GM19468 (cell line): ENCODE data around the gene CXCL6.

Source experiments
- ATAC-seq: cut with Tn5 transposase; IDR thresholded peaks from one replicate; pipeline ENCODE4 v1.9.1; 2021; ENCODE audit warnings: mild to moderate bottlenecking, moderate library complexity, moderate number of reproducible peaks; ENCODE audit not compliant: unreplicated experiment; ENCODE audit errors: extremely low read depth

Gene CXCL6

GRCh38 chr4:73841243-73841925 is 4.9 kb downstream of the CXCL6 start:
- no peak for ATAC-seq

GRCh38 chr4:73842696-73843095 is 6.2 kb downstream of the CXCL6 start:
- no peak for ATAC-seq

GRCh38 chr4:73843369-73843768 is 6.9 kb downstream of the CXCL6 start:
- ATAC-seq: no peak

- no peak for ATAC-seq
Measured at GRCh38 chr4:73844345-73844744, 7.9 kb downstream of the CXCL6 start.

GRCh38 chr4:73844806-73845205 is 8.3 kb downstream of the CXCL6 start:
- no peak for ATAC-seq

- no peak for ATAC-seq
Measured at GRCh38 chr4:73847526-73848182, 11.2 kb downstream of the CXCL6 start.

GRCh38 chr4:73848183-73848777 is 11.8 kb downstream of the CXCL6 start:
- ATAC-seq: no peak

- no peak for ATAC-seq
Measured at GRCh38 chr4:73850261-73850970, 13.9 kb downstream of the CXCL6 start.

- ATAC-seq: no peak
Measured at GRCh38 chr4:73851293-73851692, 14.8 kb downstream of the CXCL6 start.

- ATAC-seq: no peak
Measured at GRCh38 chr4:73852771-73853170, 16.3 kb downstream of the CXCL6 start.

GRCh38 chr4:73853246-73853704 is 16.8 kb downstream of the CXCL6 start, which contains the start of gene PF4V1:
Gene PF4V1, plus strand, starts transcription at chr4:73853296. Its CDS starts 67 bp downstream, at chr4:73853363.
- no peak for ATAC-seq

GRCh38 chr4:73853718-73854473 is 17.4 kb downstream of the CXCL6 start:
- ATAC-seq: no peak

GRCh38 chr4:73855406-73855805 is 18.9 kb downstream of the CXCL6 start:
- no peak for ATAC-seq

GRCh38 chr4:73856518-73856917 is 20.0 kb downstream of the CXCL6 start:
- no peak for ATAC-seq

- no peak for ATAC-seq
Measured at GRCh38 chr4:73859614-73860088, 23.2 kb downstream of the CXCL6 start.

GRCh38 chr4:73860181-73860580 is 23.7 kb downstream of the CXCL6 start:
- no peak for ATAC-seq

GRCh38 chr4:73860917-73861316 is 24.4 kb downstream of the CXCL6 start:
- ATAC-seq: no peak

- no peak for ATAC-seq
Measured at GRCh38 chr4:73862322-73862721, 25.8 kb downstream of the CXCL6 start.

GRCh38 chr4:73864365-73864764 is 27.9 kb downstream of the CXCL6 start:
- ATAC-seq: no peak

GRCh38 chr4:73864961-73865360 is 28.5 kb downstream of the CXCL6 start:
- ATAC-seq: no peak
